GM18520 (cell line): ENCODE data around the gene SH3RF3.

Experiments
- ATAC-seq: cut with Tn5 transposase; IDR thresholded peaks from one replicate; pipeline ENCODE4 v1.9.1; 2021; ENCODE audit not compliant: unreplicated experiment

Gene SH3RF3

DNA sequence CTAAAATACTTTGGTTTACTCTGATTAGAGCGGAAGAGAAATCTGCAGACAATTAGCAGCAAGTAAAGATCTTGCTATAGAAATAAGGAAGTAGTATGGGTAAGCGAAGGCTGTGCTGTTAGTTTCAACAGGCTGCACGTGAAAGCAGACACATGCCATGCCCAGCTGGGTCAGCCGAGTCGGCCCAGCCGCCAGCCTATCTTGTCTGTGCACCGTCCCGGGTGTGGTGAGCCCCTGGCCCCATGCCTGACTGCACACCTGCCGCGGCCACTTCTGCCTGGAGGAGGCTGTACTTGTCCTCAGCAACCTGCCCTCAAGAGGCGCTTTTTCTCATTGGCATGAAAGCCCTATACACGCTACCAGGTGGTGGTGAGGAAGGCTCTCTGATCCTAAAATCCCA lies 299.3 kb downstream of the SH3RF3 start:
- no peak for ATAC-seq

DNA sequence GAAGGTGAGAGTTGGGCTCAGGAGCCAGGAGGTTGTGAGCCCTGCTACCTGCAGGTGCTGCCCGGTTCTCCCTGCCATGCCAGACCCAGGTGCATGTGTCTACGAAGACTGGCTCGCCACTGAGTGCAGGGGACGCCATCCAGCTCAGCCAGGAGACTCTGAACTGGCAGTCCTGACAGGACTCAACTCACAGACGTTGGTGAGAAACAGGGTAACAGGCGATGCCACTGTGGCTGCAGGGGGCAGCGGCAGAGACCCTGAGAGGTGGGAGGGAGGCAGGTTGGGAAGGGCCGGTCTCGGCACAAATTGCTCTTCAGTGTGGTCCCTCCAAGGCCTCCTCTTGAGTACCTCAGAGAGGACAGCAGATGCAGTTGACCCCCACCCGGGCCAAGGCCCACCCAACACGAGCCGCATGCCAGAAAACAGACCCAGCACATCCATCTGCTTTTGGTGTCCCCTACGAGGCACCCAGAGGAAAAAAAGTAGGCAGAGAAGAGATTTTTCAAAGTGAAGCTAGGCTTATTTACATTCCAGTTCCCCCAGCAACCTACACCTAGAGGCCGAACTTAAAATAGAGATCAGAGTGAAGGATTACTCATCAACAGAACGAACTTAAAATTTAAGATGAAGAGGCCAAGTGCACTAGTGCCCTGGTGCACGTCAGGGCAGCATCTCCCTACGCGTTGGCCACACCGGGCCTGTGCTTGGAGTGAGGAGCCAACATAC lies 300.0 kb downstream of the SH3RF3 start:
- ATAC-seq = no peak

DNA sequence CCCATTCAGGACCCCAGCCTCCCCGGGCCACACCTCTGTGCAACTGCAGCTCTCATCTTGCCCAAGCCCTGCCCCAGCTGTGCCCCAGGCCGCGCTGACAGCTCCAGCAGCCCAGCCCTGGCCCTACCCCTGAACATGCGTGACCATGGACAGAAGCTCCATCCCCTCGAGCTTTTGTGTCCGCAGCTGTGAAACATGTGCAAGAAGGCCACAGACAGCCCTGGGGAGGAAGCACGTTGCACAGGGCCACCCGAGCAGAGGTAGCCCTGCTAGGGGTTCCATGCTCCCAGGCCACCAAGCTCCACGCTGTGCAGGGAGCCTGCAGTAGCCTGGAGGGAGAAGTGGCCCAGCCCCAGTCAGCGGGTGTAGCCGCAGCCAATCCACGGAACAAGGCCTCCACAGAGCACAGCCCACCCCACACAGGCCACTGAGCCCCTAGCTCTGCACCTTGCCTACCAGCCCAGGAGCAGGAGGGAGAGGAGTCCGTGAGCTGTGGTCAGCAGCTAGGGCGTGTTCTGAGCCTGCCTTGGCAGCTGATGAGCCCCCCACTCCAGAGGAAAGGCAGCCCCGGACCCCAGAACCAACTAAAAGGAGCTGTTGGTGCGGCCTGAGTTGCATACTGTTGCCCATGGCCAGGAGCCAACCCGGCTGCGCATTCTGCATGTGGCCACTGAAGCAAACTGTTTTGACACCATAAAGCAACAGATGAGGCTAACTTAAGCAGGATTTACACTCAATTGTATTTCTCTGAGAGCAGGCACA lies 300.7 kb downstream of the SH3RF3 start:
- ATAC-seq = no peak

DNA sequence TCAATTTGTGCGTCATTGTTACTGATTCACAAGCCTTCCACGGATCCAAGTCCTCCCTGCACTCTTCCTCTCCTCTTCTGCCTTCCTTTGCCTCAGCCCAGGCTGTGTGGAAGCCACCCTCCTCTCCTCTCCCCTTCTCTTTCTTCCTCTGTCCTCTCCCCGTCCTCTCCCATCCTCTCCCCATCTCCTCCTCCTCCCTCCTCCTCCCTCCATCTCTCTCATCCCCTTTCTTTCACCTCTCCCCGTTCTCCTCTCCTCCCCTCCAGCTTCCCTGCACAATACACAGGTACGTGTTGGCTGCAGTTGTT lies 301.3 kb downstream of the SH3RF3 start:
- ATAC-seq = no peak

DNA sequence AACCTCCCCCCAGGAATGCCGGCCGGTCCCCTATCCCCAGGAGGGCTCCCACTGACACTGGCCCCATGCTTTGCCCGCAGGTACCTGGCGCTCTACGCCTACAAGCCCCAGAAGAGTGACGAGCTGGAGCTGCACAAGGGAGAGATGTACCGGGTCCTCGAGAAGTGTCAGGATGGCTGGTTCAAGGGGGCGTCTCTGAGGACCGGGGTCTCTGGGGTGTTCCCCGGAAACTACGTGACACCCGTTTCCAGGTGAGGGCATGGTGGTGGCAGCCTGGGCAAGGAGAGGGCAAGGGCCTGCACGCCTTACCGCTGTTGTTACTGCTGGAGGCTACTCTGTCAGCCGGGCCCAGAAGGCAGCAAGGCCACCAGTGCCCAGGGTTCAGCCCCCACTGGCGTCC lies 303.4 kb downstream of the SH3RF3 start:
- no peak for ATAC-seq

DNA sequence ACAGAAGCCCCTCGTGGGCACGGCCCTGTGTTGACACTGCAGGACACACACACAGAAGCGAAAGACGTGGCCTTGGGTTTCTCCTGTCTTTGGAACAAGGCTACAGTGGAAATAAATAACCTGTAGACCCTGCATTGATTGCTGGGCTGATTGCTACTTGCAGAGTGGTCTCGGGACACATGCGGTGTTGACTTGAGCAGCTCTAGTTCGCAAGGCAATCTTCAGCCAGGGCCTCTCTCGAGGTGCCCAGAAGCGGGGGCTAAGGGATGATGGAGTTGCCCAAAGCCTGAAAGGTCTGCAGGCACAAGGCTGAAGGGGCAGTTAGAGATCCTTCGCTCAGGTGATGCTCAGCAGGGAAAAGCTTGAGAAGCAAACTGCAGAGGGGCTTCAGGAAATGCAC lies 304.5 kb downstream of the SH3RF3 start:
- no peak for ATAC-seq

DNA sequence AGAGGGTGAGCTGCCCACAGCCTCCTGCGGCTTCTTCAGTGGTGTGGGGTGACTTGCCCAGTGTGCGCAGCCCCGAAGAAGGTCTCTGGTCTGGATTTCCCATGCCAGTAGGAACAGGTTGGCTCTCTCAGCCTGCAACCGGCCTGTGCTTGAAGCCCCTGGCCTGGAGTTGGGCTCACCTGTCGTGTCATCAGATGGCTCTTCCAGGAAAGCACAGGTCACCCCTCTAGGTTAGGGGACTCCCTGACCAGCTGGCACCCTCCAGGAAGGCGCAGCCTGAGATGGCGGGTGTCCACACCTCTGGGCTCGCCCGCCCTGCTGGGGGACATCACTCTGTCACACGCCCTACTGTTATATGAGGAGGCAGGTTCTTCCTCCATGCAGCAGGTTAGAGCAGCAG lies 304.9 kb downstream of the SH3RF3 start:
- ATAC-seq = no peak

DNA sequence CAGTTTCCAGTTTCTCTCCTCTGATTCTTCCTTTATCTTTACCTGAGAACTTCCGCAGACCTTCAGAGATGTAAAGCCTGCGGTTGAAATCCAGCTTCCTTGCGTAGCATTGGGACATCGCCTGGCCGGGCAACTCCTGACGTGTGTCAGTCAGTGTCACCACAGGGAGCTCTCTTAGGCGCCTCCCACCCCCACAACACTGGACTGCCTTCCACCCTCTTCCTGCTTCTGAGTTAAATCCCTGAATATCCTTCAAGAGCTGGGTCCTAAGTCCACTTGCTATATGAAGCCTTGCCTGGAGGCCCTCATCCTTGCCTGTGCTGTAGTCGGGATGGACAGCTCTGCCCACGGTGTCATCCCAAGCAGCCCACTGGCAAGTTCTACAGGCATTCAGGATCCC lies 305.3 kb downstream of the SH3RF3 start:
- ATAC-seq = no peak

DNA sequence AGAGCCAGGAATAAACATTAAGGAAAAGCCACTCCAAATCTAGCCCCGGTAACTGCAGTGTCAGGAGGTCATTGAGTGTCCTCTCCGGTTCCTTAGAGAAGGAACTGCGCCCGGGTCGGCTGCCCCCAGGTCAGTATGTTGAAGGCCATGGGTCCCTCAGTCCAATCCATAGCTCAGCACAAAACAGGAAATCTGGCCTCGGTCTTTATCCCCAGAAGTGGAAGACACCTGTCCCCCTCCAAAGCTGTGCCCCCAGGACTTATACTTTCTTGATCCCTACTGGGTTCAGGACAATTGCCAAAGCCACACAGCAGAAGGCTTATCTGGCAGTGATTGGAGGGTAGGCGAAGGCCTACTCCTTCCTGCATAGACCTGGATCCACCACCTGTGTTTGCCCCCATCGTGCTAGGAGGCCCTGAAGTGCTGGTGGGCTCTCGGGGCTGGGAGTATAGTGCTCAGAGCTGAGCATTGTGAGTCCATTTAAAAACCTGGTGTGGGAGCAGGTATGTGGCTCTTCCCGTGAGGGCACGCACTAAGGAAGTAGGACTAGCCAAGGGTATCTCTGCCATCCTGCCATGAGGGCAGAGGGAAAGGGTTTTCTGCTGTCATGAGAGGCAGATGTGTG lies 306.2 kb downstream of the SH3RF3 start:
- no peak for ATAC-seq

DNA sequence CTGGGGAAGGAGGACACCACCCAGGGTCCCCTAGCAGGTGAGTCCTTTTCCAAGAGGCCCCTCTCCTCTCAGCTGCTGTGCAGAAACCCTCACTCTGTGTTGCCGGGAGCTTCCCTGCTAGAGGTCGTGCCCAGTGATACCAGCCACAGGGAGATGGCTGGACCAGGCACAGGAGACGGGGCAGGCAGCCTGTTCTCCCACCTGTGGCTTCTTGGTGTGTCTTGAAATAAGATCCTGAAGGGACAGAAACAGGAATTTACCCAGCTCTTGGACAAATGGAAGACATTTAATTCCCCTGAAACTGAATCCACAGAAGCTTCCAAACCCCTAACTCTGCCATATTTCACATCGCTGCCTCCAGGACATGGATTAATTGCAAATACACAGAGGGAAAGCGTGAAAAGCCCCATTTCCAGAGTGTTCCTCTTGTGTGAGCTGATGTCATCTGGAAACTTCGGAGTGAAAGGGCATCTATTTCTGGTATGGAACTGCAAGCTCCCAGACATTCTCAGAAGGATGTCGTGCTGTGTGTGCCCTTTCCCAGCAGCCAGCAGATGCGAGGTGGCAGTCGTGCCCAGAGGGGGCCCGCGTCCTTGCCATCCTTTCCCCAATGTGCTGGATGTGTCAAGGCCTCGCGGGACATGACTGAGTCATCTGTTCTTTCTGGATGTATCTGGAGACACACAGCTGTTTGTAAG lies 307.0 kb downstream of the SH3RF3 start:
- no peak for ATAC-seq

DNA sequence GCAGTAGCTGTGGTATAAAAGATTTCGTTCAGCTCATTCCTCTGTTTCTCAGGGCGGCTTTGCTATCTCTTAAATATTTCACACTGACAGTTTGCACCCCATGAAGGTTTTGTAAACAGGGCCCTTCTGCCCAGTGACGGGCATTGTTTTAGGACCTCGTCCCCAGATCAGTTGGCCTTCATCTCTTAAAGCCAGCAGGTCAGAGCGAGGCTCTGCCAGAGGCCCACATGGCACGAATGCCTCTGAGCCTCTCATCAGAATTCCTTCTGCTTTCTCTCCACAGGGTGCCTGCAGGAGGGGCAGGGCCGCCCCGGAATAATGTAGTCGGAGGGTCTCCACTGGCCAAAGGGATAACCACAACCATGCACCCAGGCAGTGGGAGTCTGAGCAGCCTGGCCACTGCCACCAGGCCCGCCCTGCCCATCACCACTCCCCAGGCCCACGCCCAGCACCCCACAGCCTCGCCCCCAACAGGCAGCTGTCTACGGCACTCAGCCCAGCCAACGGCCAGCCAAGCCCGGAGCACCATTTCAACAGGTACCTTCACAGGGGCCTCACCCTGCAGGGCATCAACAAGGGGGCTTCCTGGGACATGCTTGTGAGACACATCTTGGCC lies 307.7 kb downstream of the SH3RF3 start:
- ATAC-seq = no peak

DNA sequence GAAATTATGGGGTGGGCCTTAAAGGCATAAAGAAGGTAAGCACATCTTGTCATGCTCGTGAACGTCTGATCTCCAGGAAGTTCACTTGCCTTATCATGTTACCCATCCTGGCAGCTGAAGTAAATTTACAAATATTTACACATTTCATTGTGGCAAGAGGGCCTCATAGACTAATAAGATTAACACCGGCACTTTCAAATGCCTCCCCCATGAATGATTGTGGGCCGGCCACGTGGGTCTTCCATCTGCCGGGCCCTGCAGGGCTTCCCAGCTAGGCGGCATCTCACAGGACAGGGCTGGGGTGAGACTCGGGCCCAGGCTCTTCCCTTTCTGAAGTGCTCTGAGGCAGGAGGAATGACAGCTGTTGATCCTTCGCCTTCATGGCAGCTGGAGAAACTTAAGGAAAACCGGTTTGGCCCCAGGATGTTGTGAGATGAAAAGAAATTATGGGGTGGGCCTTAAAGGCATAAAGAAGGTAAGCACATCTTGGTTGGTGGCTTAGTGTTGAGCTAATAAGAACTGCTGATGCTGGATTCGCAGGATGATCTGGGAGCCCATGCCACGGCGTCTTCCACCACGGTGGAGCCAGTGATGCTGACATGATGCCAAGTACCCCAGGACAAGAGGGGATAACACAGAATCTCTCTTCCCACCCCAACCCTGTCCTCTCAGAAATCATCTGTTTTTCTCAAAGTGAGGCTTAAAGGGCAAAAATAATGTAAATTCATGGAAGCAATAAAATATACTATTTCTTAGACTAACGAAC lies 308.5 kb downstream of the SH3RF3 start:
- ATAC-seq = no peak

DNA sequence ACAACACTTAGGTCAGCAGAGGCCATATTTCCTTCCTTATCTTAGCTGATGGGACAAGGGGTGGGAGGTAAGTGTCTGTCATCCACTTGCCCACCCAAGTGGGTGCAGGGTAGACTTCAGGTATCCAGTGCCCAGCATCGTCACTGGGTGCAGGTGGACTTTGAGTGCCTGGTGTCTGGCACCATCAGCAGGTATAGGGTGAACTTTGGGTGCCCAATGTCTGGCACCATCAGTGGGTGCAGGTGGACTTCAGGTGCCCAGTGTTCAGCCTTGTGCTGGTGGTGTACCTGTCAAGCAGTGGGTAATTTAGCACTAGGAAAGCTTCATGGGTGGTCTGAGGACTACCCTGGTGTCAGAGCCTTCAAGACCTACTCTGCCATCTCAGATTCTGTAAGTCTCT lies 309.1 kb downstream of the SH3RF3 start:
- no peak for ATAC-seq

DNA sequence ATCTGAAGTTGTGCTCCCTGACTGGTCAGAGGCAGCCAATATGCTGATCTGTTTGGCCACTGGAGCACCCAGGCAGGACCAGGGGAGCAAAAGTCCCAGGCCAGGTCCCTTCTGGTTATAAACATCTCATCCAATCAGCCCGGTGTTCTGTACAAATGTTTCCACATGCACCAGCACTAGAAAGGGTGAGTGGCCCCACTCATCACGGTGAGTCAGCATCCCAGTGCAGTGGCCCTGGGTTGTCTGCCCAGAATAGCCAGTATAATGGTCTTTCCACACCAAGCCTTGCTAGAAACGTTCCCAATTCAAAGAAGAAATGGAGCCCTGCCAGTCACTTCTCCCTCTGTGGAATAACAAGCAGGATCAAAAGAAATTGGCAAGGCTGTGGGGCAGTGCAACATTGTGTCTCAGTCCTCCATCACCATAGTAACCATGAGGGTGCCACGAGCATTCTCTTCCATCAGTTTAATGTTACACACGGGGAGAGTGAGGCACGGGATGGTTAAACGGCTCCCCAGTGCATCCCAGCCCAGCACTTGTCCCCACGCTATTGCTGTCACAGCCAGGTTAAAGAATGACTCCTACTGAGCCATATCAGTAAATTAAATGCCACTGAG lies 309.9 kb downstream of the SH3RF3 start:
- no peak for ATAC-seq

DNA sequence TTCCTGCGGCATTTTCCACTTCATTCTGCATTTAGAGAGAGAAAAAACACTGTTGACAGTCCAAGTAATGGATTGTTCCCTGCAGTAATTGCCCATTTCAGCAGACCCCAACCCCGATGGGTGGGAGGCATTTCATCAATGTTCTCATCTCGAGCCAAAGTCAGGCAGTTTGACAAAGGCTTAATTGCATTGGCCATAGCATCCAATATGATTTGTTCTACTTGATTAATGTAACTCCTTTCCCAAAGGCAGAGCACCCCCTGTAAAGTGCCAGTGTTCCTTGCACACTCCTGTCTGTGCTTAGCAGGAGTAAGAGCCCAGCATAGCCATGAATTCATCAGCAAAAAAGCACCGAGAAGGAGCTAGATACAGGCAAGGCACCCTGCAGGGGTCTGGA lies 310.4 kb downstream of the SH3RF3 start:
- no peak for ATAC-seq

DNA sequence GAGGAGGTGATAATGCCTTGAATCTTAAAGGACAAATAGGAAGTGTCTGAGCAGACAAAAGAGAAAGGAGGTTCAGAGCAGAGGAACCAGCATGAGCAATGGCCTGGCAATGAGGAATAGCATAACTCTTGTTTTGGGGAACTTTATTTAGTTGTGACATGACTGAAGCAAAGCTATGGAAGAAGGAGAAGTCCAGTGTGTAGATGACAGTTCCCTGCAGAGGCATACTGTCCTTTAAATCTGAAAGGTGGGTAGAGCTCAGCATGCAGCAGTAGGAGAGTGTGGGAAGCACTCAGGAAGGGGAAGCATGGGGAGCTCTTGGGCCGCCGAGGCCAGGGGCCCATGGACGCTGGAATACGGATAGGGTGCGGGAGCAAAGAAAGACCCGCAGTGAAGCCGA lies 311.0 kb downstream of the SH3RF3 start:
- no peak for ATAC-seq

DNA sequence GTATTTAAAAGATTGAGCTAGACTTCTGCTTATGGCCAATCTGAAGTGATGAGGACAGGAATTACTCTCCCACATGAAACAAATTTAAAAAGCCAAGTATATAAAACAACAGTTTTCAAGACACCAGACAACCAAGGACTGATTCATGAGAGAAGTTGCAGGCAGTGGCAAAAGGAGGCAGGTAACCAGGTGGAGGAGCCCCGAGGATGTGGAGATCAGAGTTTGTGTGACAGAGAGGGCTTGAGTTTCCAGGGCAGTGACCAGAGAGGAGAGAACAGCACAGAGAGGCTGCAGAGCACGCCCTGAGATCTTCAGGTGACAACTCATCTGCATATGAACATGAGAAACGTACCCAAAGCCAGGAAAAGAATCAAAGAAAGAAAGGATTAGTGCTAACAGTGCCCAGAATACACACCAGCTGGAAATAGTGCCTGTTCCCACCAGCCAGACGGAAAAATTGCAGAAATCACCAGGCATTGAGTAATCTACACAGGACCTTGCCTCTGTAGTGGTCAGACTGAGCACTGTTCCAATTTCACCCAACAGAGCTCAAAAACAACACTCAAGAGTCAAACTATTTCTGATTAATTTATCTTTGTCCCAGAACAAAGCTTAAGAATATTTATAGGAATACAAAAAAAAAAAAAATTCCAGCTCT lies 311.6 kb downstream of the SH3RF3 start:
- ATAC-seq = no peak

DNA sequence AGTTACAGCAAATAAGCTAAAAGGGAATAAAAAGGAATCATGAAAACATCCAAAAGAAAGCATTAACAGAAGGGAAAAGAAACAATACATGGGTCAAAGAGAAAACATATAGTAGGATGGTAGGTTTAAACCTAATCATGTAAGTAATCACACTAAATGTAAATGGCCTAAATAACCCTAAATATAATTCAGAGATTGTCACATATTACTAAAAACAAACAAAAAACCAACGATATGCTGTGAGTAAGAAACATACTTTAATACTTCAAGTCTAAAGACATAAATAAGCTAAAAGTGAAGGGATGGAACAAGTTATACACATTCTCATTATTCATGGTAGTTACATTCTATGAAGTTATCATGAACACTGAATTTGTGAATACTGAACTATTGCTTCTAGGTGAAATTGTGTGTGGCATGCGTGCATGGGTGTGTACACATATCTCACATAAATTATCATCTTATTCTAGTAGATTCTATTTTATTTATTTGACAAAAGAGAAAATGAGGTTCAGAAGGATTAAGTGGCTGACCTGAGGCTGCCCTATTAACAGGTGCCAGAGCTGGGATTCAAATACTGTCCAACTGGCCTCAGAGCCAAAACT lies 313.8 kb downstream of the SH3RF3 start:
- ATAC-seq = no peak

DNA sequence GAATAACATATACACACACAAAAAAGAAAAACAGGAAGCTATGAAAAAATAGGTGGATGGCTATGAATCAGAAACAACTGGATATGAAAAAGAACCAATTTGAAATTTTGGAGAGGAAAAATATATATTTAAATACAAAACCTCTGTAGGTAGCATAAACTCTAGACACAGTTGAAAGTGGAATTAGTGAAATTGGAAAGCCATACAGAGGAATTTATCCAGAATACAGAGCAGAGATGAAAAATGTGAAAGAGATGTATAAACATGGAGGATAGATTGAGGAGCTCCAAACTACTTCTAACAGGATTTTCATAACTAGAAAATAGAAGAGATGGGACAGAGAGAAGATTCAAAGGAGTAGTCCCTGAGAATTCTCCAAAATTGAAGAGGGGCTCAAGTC lies 315.9 kb downstream of the SH3RF3 start:
- no peak for ATAC-seq
